A549 (cell line): ENCODE results near the gene TMEM164. TPM values are rescaled to one million over a fixed set of nuclear protein-coding genes. Genes with fewer than 3 reads are reported as not detected.
A peak's percentile ranks its signal among the peaks of the same experiment; 100 is the strongest.

Experiments
- ATAC-seq, 2 experiments: fragments of 200-7000 bp in 1 of 2; fragments of >200 bp in 1 of 2; cut with Nextera tagmentation in 1 of 2; cut with Tn5 transposase in 1 of 2; 3 replicates each; pipeline versions ENCODE4 v1.8.0 to v1.9.1; 2018 to 2020; ENCODE audit warnings: mild to moderate bottlenecking in 1 of 2, moderate library complexity in 1 of 2
- CTCF ChIA-PET: fragments of 300-600 bp; sonication (Branson Sonifier 250); formaldehyde crosslinking; extraction: SDS; loops from one replicate; lab custom pipeline; 2021; ENCODE audit warnings: antibody characterized with exemption, inconsistent platforms; lab: Yijun Ruan, JAX
- POLR2A ChIA-PET: fragments of 350-600 bp; formaldehyde crosslinking; extraction: SDS; loops from one replicate; lab custom pipeline; 2021; ENCODE audit warnings: antibody characterized with exemption, inconsistent platforms; lab: Yijun Ruan, JAX
- DNase-seq, 2 experiments: peaks; one replicate each; pipeline versions ENCODE4 v3.0.0 to v3.0.0-alpha.2; 2011 to 2016; ENCODE audit warnings: low read depth in 1 of 2, low spot score in 1 of 2
- FAIRE-seq: peaks from 2 replicates; lab custom pipeline; 2011; peaks lifted over from hg19 to GRCh38; lab: Jason Lieb, UNC
- H3K27ac ChIP-seq, 2 experiments: fragments of >200 bp; sonication (Bioruptor Twin); formaldehyde crosslinking; 3 replicates each; pipeline ENCODE4 v1.5.1; 2016 to 2017
- H3K4me1 ChIP-seq: fragments of >200 bp; sonication (Bioruptor Twin); formaldehyde crosslinking; 3 replicates; pipeline ENCODE4 v1.6.1; 2016
- H3K4me2 ChIP-seq: fragments of >200 bp; sonication (Bioruptor Twin); formaldehyde crosslinking; 3 replicates; pipeline ENCODE4 v1.6.1; 2016
- H3K4me3 ChIP-seq: fragments of >200 bp; sonication (Bioruptor Twin); formaldehyde crosslinking; 3 replicates; pipeline ENCODE4 v1.5.1; 2016
- H3K9me3 ChIP-seq: fragments of >200 bp; sonication (Bioruptor Twin); formaldehyde crosslinking; 3 replicates; pipeline ENCODE4 v1.6.1; 2016
- BHLHE40 ChIP-seq: IDR thresholded peaks from 2 replicates; pipeline ENCODE4 v1.6.1; 2012; ENCODE audit warnings: low read depth, low read length, inconsistent platforms
- CBX8 ChIP-seq: fragments of 200-600 bp; sonication (generic); IDR thresholded peaks from 2 replicates; pipeline ENCODE4 v1.6.1; 2016
- EP300 ChIP-seq, 2 experiments: fragments of >200 bp; sonication (Bioruptor Twin); formaldehyde crosslinking; IDR thresholded peaks; 2 replicates in 1 of 2; 3 replicates in 1 of 2; pipeline ENCODE4 v1.6.1; 2016 to 2017
- ESRRA ChIP-seq: fragments of 150-350 bp; IDR thresholded peaks from 2 replicates; pipeline ENCODE4 v1.6.1; 2014; ENCODE audit warnings: mild to moderate bottlenecking, low read length, borderline replicate concordance
- FOSL2 ChIP-seq, 2 experiments: fragments of 450-650 bp in 1 of 2; fragments of >200 bp in 1 of 2; sonication (Bioruptor Twin) in 1 of 2; formaldehyde crosslinking; IDR thresholded peaks; 2 replicates each; pipeline versions ENCODE4 v1.5.0 to v1.6.1; 2016 to 2020; ENCODE audit warnings: mild to moderate bottlenecking in 1 of 2, moderate library complexity in 1 of 2
- GATA3 ChIP-seq: IDR thresholded peaks from 2 replicates; pipeline ENCODE4 v1.6.1; 2012; ENCODE audit warnings: borderline replicate concordance
- HOXB13 ChIP-seq: fragments of 250-450 bp; sonication (Bioruptor Pico); IDR thresholded peaks from 2 replicates; pipeline ENCODE4 v1.5.0; 2020; ENCODE audit warnings: low read depth, mild to moderate bottlenecking, moderate library complexity
- JUN ChIP-seq, 2 experiments: fragments of >200 bp; sonication (Bioruptor Twin); formaldehyde crosslinking; IDR thresholded peaks; 2 replicates in 1 of 2; 3 replicates in 1 of 2; pipeline ENCODE4 v1.6.1; 2016 to 2017
- KDM1A ChIP-seq: fragments of 200-600 bp; sonication (generic); IDR thresholded peaks from 2 replicates; pipeline ENCODE4 v1.6.1; 2016; ENCODE audit warnings: low read depth, mild to moderate bottlenecking
- RAD21 ChIP-seq, 2 experiments: fragments of >200 bp in 1 of 2; sonication (Bioruptor Twin) in 1 of 2; formaldehyde crosslinking in 1 of 2; IDR thresholded peaks in 1 of 2; conservative IDR thresholded peaks in 1 of 2; 2 replicates in 1 of 2; 3 replicates in 1 of 2; pipeline ENCODE4 v1.6.1; 2012 to 2018; ENCODE audit warnings: inconsistent platforms in 1 of 2
- RCOR1 ChIP-seq: fragments of 150-350 bp; IDR thresholded peaks from 2 replicates; pipeline ENCODE4 v1.6.1; 2014; ENCODE audit warnings: antibody characterized with exemption, low read length, low read depth
- RFX5 ChIP-seq: fragments of 450-650 bp; IDR thresholded peaks from 2 replicates; pipeline ENCODE4 v1.7.1; 2014; ENCODE audit warnings: antibody characterized with exemption, mild to moderate bottlenecking, moderate library complexity
- ZC3H11A ChIP-seq: fragments of 450-650 bp; IDR thresholded peaks from 2 replicates; pipeline ENCODE4 v1.6.1; 2014; ENCODE audit warnings: antibody characterized with exemption, mild to moderate bottlenecking
- ZSCAN20 ChIP-seq: fragments of 250-450 bp; sonication (Bioruptor Pico); IDR thresholded peaks from 2 replicates; pipeline ENCODE4 v1.8.0; 2022; ENCODE audit warnings: mild to moderate bottlenecking, moderate library complexity
- WGBS: methylation state at CpG from one replicate; pipeline ENCODE4 v1.1.6; 2017; ENCODE audit errors: missing lambda C conversion rate; 5-methylcytosine and 5-hydroxymethylcytosine counted together
- polyA plus RNA-seq, 4 experiments: library from polyadenylated mRNA; depleted of rRNA in 3 of 4; stranded (reverse); fragments of >200 nt; fragmentation: RNase III in 1 of 4; extraction: RNeasy Plus Mini Kit Qiagen cat#74134 plus additional on column Dnase treatment in 1 of 4; gene quantifications; 2 replicates in 3 of 4; 3 replicates in 1 of 4; pipeline ENCODE4 v1.2.3, GENCODE V29; 2011 to 2017
- TF ChIP-seq, protein P1 (sequence below): IDR thresholded peaks from 2 replicates; pipeline ENCODE4 v1.6.1; 2012; ENCODE audit warnings: low read depth, borderline replicate concordance
- TF ChIP-seq, protein P2 (sequence below): fragments of >200 bp; sonication (Bioruptor Twin); formaldehyde crosslinking; IDR thresholded peaks from 3 replicates; pipeline ENCODE4 v1.6.1; 2016
- TF ChIP-seq, protein P3 (sequence below): IDR thresholded peaks from 2 replicates; pipeline ENCODE4 v1.6.1; 2012
- TF ChIP-seq, protein P4 (sequence below): IDR thresholded peaks from 2 replicates; pipeline ENCODE4 v1.6.1; 2012
- TF ChIP-seq, protein P5 (sequence below): fragments of >200 bp; sonication (Bioruptor Twin); formaldehyde crosslinking; IDR thresholded peaks from 2 replicates; pipeline ENCODE4 v1.6.1; 2016
- TF ChIP-seq, protein P6 (sequence below): fragments of 150-350 bp; IDR thresholded peaks from 2 replicates; pipeline ENCODE4 v1.6.1; 2014; ENCODE audit warnings: low read depth, mild to moderate bottlenecking, low read length

The TMEM164 gene
- polyA plus RNA-seq, 2 of the 4 experiments (the other 2 are of a cell fraction): 32.0 to 43.7 TPM

DNA sequence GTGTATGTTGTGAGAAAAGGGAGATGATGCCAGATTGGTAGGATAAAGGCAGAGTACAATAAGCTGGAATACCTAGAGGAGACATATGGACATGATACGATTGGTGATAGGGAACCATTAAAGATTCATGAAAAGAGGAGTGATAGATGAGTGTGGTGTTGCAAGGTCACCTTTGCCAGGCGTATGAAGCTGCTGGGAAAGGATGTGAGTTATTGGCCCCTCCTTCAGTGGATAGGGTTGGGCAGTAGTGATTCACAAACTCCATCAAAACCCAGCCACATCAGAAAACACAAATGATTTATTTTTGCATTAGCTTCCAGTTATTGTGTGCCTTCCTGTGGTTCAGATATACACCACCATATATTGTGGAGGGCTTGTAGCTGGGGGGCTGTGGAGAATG, 34.3 kb downstream of the TMEM164 start:
- TF ChIP-seq EP300 (IDR thresholded peaks at IDR 0.05): no peak
- TF ChIP-seq, protein P1, sequence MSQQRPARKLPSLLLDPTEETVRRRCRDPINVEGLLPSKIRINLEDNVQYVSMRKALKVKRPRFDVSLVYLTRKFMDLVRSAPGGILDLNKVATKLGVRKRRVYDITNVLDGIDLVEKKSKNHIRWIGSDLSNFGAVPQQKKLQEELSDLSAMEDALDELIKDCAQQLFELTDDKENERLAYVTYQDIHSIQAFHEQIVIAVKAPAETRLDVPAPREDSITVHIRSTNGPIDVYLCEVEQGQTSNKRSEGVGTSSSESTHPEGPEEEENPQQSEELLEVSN: no peak
- no peak for TF ChIP-seq ESRRA
- no peak for TF ChIP-seq KDM1A
- TF ChIP-seq GATA3: no peak
- TF ChIP-seq RCOR1: no peak
- no peak for TF ChIP-seq RFX5
- TF ChIP-seq, protein P2, sequence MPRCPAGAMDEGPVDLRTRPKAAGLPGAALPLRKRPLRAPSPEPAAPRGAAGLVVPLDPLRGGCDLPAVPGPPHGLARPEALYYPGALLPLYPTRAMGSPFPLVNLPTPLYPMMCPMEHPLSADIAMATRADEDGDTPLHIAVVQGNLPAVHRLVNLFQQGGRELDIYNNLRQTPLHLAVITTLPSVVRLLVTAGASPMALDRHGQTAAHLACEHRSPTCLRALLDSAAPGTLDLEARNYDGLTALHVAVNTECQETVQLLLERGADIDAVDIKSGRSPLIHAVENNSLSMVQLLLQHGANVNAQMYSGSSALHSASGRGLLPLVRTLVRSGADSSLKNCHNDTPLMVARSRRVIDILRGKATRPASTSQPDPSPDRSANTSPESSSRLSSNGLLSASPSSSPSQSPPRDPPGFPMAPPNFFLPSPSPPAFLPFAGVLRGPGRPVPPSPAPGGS: no peak
- TF ChIP-seq, protein P3, sequence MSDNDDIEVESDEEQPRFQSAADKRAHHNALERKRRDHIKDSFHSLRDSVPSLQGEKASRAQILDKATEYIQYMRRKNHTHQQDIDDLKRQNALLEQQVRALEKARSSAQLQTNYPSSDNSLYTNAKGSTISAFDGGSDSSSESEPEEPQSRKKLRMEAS: no peak
- TF ChIP-seq CBX8: no peak
- no peak for TF ChIP-seq RAD21 (conservative IDR thresholded peaks at IDR 0.05 in 1 of 2, IDR thresholded peaks at IDR 0.05 in 1 of 2)
- TF ChIP-seq, protein P4, sequence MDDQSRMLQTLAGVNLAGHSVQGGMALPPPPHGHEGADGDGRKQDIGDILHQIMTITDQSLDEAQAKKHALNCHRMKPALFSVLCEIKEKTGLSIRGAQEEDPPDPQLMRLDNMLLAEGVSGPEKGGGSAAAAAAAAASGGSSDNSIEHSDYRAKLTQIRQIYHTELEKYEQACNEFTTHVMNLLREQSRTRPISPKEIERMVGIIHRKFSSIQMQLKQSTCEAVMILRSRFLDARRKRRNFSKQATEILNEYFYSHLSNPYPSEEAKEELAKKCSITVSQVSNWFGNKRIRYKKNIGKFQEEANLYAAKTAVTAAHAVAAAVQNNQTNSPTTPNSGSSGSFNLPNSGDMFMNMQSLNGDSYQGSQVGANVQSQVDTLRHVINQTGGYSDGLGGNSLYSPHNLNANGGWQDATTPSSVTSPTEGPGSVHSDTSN: no peak
- POLR2A ChIA-PET: no interaction called here
- CTCF ChIA-PET: interaction anchor here (0.6 to 1.2 kb wide), 2 partner anchors 11 to 26 kb away, joined by 3 to 4 read pairs; no protein-coding TSS in a partner anchor
- H3K4me1 ChIP-seq: peaks cover 63% of the 10 kb centered on the region
- DNase-seq (peak in 1 of 2 experiments; percentile 30), FAIRE-seq (no peak), ATAC-seq (peak; percentile 72 to 78; a peak in 5 of 6 replicates)
- no peaks in the 10 kb centered on the region for H3K9me3 ChIP-seq
- peak overlapping the region; percentile 75 for H3K4me2 ChIP-seq
- H3K4me3 ChIP-seq: 0 out of 3 replicates have a peak overlapping the region, but pooled peaks have one; percentile 20
- H3K27ac ChIP-seq: peak overlapping the region; percentile 82 to 92
- WGBS: 44% methylated on average over 2 of the region's 2 CpGs

DNA sequence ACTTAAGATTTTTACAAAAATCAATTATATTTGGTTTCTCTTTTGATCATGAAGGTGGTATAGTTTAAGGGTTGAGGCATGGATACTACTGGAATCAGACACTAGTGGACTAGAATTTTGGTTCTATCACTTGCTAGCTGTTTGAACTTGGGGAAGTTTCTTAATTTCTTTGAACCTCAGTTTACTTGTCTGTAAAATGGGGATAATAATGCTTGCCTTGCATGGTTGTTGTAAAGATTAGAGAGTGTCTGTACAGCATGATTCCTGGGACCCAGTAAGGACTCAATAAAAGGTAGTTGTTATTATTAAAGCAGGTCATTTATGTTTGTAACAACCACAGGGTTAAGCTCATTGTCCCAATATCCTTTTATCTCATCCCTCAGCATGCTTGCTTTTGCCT, 36.0 kb downstream of the TMEM164 start:
- FAIRE-seq: no peak
- ChIA-PET CTCF (interaction anchor here (0.6 to 1.6 kb wide), 2 partner anchors 14 to 171 kb away, joined by 3 to 4 read pairs; no protein-coding TSS in a partner anchor), POLR2A (interaction anchor here (1.1 kb wide), 1 partner anchor 48 kb away, joined by 3 read pairs; no protein-coding TSS in a partner anchor)
- TF ChIP-seq FOSL2 (IDR thresholded peaks at IDR 0.05): no peak
- TF ChIP-seq FOSL2 (CRISPR knock-in tag; IDR thresholded peaks at IDR 0.05): no peak
- TF ChIP-seq, protein P2: no peak
- TF ChIP-seq, protein P5, sequence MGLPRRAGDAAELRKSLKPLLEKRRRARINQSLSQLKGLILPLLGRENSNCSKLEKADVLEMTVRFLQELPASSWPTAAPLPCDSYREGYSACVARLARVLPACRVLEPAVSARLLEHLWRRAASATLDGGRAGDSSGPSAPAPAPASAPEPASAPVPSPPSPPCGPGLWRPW: no peak
- TF ChIP-seq BHLHE40: no peak
- no peak for TF ChIP-seq RAD21 (conservative IDR thresholded peaks at IDR 0.05 in 1 of 2, IDR thresholded peaks at IDR 0.05 in 1 of 2)
- TF ChIP-seq JUN (IDR thresholded peaks at IDR 0.05): no peak
- no peak for TF ChIP-seq ZC3H11A
- no peak for TF ChIP-seq HOXB13 (CRISPR knock-in tag)
- TF ChIP-seq, protein P6, sequence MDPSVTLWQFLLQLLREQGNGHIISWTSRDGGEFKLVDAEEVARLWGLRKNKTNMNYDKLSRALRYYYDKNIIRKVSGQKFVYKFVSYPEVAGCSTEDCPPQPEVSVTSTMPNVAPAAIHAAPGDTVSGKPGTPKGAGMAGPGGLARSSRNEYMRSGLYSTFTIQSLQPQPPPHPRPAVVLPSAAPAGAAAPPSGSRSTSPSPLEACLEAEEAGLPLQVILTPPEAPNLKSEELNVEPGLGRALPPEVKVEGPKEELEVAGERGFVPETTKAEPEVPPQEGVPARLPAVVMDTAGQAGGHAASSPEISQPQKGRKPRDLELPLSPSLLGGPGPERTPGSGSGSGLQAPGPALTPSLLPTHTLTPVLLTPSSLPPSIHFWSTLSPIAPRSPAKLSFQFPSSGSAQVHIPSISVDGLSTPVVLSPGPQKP: no peak
- TF ChIP-seq, protein P4: no peak
- no peak for TF ChIP-seq RFX5
- no peak for TF ChIP-seq ZSCAN20 (CRISPR knock-in tag)
- H3K4me2 ChIP-seq: peak overlapping the region; percentile 75; the same call in 2 of the 3 replicates
- H3K4me1 ChIP-seq: peaks cover 68% of the 10 kb centered on the region
- H3K9me3 ChIP-seq: no peaks in the 10 kb centered on the region
- no peak for ATAC-seq
- no peak overlapping the region for H3K4me3 ChIP-seq
- H3K27ac ChIP-seq: peak overlapping the region; percentile 82 to 92
- no peak for DNase-seq
